Measurements from ENCODE around the gene TWIST1. TPM values are rescaled to one million over a fixed set of nuclear protein-coding genes. Genes with fewer than 3 reads are reported as not detected.

Gene TWIST1
- total RNA-seq, 1 experiment from 2014 or later: 15.7 TPM

- Histone ChIP-seq H3K9ac (ENCODE audit: low read length) (no peak overlapping the region), H4K20me1 (ENCODE audit: low read length) (peaks cover 9% of the 10 kb centered on the region; the same call in 1 of the 2 replicates), H3K9me3 (ENCODE audit: low read length) (no peaks in the 10 kb centered on the region), H3K4me1 (ENCODE audit: insufficient read depth, low read length) (peaks cover 16% of the 10 kb centered on the region), H3K4me3 (ENCODE audit: low read length) (no peak overlapping the region), H3K9me2 (replicated peaks; ENCODE audit: low read length) (no peaks in the 10 kb centered on the region), H3K36me3 (ENCODE audit: low read depth, low read length) (no peaks in the 10 kb centered on the region), H3K27me3 (ENCODE audit: low read length) (no peaks in the 10 kb centered on the region), H3K27ac (ENCODE audit: low read length) (no peak overlapping the region), H3K79me2 (ENCODE audit: low read length) (peaks cover 32% of the 10 kb centered on the region), H3K4me2 (ENCODE audit: low read length) (no peak overlapping the region), H2AFZ (ENCODE audit: low read length) (no peak overlapping the region), H3F3A (ENCODE audit: low read length, unreplicated experiment) (no peaks in the 10 kb centered on the region)
- intact Hi-C loops (cut with micrococcal nuclease): loop anchor here (5.0 to 10.0 kb wide), 2 partner anchors 49 to 87 kb away; no protein-coding TSS in a partner anchor
- TF ChIP-seq CTCF (conservative IDR thresholded peaks at IDR 0.05; ENCODE audit: low read depth, low read length): no peak
- no peak for TF ChIP-seq EZH2phosphoT487 (IDR thresholded peaks at IDR 0.05; ENCODE audit: borderline replicate concordance, low read length)
- no TSS peak for BruUV-seq (replicated peaks)
- POLR2A ChIA-PET (ENCODE audit: unreplicated experiment): no interaction called here
- no peak for ATAC-seq
- DNase-seq: no peak
- CTCF ChIA-PET: no interaction called here
These were observed 5.8 kb downstream of the TWIST1 start for GRCh38 chr7:19111474-19112273.

- POLR2A ChIA-PET (ENCODE audit: unreplicated experiment): no interaction called here
- no TSS peak for BruUV-seq (replicated peaks)
- no peak for DNase-seq
- Histone ChIP-seq H3K9me3 (ENCODE audit: low read length) (no peaks in the 10 kb centered on the region), H3K79me2 (ENCODE audit: low read length) (peaks cover 23% of the 10 kb centered on the region), H3K36me3 (ENCODE audit: low read depth, low read length) (no peaks in the 10 kb centered on the region), H3K4me1 (ENCODE audit: insufficient read depth, low read length) (peaks cover 16% of the 10 kb centered on the region), H3K27me3 (ENCODE audit: low read length) (no peaks in the 10 kb centered on the region), H3F3A (ENCODE audit: low read length, unreplicated experiment) (no peaks in the 10 kb centered on the region), H3K4me3 (ENCODE audit: low read length) (no peak overlapping the region), H3K9ac (ENCODE audit: low read length) (no peak overlapping the region), H3K4me2 (ENCODE audit: low read length) (no peak overlapping the region), H4K20me1 (ENCODE audit: low read length) (peaks cover 9% of the 10 kb centered on the region; the same call in 1 of the 2 replicates), H3K9me2 (replicated peaks; ENCODE audit: low read length) (no peaks in the 10 kb centered on the region), H2AFZ (ENCODE audit: low read length) (no peak overlapping the region), H3K27ac (ENCODE audit: low read length) (no peak overlapping the region)
- intact Hi-C loops (cut with micrococcal nuclease): loop anchor here (5.0 to 10.0 kb wide), 2 partner anchors 48 to 86 kb away; no protein-coding TSS in a partner anchor
- no peak for ATAC-seq
- TF ChIP-seq EZH2phosphoT487 (IDR thresholded peaks at IDR 0.05; ENCODE audit: borderline replicate concordance, low read length) (no peak), CTCF (conservative IDR thresholded peaks at IDR 0.05; ENCODE audit: low read depth, low read length) (no peak), EZH2 (IDR thresholded peaks at IDR 0.05; ENCODE audit: low read length, unreplicated experiment) (no peak)
- CTCF ChIA-PET: no interaction called here
These were observed 6.7 kb downstream of the TWIST1 start for GRCh38 chr7:19110776-19111175.

All from PC-3 (cell line).